NCI-H748 (cell line): Measurements from ENCODE around the gene GALNT15.
A peak's percentile ranks its signal among the peaks of the same experiment; 100 is the strongest.

Experiments
- DNase-seq: peaks from one replicate; lab custom pipeline; 2025; ENCODE audit not compliant: unreplicated experiment; lab: John Stamatoyannopoulos, UW

The GALNT15 gene

DNA sequence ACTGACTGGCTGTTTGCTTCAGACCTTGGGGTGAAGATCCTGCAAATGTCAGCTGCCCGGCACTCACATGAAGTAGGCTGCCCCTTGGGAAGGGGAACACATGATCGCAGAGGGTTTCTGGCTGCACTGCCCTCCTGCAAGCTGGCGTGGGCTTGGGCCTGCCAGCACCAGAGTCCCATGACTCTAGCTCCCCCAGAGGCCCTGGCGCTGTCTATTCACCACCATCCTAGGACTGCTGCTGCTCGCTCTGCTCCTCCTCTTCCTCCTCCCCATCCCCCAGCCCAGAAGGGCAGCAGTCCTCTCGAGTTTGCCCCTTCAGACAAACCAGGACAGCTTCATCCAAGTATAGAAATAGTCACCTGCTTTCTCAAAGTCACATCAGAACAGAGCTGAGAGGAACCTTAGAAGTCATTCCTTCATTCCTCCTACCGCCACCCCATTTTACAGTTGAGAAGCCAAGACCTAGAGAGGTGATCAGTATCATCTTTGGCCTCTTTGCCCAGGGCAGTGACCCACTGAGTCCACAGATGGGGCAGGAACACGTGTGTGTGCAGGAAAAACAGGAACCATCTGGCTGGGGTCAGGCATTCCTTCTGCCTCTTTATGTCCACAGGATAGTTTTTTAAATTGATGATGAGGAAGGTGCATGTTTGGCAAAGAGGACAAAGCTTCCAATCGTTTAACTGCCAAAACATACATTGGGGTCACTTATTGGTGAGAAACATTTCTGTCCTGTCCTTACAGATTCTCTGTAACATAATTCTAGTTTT is 77.0 kb downstream of the GALNT15 start:
- DNase-seq, result no peak

DNA sequence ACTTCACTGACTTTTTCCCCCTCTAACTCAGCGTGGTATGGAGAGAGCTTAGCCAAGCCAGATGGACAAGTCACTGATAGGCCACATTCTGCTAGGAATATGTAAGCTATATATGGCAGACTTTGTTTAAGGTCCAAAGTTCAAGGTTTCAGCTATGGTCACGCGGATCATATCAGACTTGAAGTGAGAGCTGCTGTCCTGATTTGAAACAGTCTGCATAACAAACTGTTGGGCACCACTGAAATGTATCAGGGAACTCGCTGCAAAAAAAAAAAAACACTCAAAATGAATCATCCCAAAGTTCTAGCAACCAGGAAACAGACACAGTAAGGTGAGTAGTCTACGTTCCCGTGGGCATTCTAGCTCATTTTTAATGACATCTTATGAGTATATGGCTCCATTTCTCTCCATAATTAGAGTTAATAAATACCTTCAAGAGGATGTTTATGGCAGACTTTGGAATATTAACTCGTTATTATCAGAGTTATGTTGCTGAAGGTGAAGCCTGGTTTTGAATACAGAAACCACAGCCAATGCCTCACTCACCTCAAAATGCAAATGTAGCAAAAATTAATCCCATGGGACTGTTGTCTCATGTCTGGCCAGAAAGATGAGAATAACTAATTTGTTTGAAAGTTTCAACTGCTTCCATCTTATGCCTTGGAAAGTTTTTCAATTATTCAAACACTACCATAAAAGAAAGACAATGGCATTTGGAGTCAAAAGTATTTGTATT is 77.9 kb downstream of the GALNT15 start:
- DNase-seq, result no peak

DNA sequence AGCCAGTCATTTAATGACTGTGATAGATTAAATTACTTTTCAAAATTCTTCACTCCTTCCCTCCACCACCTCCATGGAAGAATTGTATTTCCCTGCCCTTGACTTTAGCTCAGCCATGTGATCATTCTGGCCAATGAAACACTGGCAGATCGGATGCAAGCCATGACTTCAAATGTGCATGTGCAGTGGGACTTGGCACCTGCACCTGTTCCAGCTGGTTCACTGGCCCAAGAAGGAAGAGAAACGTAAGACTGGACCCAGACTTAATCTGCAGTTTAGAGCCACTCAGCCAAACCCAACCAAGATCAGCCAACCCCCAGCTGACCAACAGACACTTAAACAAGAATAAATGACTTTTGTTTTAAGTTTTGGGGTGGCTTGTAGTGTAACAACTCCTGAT is 78.5 kb downstream of the GALNT15 start:
- DNase-seq, result no peak

DNA sequence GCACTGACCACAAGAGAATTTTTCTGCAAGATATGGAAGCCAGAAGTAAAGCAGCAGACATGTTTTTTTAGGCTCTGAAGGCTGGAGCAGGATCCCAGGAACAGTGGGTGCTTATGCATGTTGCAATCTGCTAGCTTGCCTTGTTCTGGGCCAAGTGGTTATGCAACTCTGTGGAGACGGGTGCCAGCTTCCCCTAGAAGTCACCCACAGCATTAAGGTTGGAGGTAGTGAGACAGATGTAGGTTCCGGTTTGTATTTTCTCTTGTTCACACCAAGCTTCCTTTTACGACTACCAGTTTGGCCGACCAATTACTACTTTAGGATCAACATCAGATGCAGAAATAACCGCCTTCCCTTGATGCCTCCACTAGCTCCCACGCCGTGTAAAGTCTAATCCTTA is 79.1 kb downstream of the GALNT15 start:
- DNase-seq, result no peak

DNA sequence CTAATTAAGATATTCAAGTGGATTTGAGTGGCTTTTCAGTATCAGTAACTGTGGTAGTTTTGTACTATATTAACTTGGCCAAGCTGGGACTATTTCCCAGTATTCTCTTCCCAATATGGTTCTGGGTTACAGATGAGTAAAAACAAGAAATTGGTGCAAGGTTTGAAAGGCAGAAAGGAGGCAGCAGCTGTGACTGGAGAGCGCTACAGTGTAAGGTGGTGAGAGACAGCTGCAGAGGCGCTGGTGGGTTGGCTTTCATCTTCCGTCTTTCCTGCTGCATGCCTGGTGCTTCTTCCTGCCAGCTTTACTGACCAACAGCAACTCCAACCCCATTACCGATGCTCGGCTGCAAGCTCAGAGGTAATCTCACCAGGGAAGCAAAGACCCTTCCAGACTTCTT is 80.4 kb downstream of the GALNT15 start:
- DNase-seq, result peak; percentile 2

GRCh38 chr3:16255326-16255725 is 80.8 kb downstream of the GALNT15 start:
- no peak for DNase-seq

- DNase-seq, result peak; percentile 86
Measured at GRCh38 chr3:16255726-16256125, 81.2 kb downstream of the GALNT15 start.

DNA sequence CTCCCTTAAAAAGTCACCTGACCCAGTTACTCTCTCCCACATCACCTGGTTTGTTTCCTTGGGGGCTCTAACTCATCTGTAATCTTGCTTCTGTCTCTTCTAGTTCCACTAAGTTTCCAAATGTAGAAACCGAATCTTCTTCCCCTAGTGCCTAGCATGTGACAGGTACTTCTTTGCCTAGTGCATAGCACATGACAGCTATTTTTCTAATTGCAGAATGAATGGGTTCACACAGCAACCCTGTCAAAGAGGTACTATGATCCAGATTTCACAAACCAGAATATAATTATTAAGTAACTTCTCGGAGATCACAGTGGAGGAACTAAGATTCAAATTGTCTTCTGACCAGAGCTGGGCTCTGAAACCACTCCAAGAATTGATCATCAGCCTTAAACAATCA is 82.8 kb downstream of the GALNT15 start:
- DNase-seq, result no peak

DNA sequence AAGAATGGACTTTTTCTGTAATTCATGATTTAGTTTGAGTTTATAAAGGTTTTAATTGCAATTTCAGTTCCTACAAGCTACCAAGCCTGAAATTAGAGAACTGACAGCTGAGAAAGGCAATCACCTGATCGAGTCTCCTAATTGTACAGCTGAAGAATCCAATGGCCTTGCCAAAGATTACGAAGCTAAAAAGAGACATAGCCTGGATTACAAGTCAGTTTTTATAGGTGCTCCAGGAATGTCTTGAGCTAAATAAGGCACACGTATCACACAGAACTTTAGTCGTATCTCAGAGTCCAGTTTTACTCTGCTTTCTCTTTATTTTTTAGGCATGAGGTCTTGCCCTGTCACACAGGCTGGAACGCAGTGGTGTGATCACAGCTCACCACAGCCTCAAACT is 83.7 kb downstream of the GALNT15 start:
- DNase-seq, result no peak

DNA sequence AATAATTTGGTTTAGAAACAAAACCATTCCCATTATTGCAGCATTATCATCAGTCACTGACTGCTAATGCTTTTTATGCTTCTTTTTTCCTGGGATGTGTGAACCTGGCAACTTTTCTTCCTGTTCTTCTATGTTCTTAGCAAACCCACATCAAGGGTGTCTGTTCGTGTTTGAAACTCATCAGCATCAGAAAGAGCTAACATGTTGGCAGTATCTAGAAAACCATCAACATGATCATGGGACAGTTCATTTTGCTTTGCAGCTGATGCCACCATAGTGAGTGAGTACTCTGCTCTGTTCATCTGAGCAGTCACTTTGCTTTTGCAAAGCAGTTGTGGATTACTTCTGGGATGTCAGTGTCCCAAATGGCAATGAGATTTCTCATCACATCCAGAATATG is 84.4 kb downstream of the GALNT15 start:
- no peak for DNase-seq

- DNase-seq, result no peak
Measured at GRCh38 chr3:16260046-16260445, 85.6 kb downstream of the GALNT15 start.

DNA sequence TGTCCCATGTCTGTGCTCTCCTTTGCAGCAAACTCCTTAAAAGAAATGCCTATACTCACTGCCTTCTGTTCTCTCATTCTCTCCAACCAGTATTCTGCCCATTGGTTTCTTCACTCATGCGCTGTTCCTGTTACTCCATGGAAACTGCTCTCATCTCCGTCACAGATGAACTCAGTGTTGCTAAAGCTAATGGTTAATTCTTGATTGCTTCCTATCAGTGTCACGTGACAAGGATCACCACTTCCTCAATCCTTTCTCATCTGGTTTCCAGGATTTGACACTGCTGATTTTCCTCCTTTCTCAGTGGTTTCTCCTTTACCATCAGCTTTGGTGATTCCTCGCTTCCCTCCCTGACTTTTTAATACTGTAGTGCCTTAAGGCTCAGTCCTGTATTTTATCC is 87.7 kb downstream of the GALNT15 start:
- DNase-seq, result no peak

DNA sequence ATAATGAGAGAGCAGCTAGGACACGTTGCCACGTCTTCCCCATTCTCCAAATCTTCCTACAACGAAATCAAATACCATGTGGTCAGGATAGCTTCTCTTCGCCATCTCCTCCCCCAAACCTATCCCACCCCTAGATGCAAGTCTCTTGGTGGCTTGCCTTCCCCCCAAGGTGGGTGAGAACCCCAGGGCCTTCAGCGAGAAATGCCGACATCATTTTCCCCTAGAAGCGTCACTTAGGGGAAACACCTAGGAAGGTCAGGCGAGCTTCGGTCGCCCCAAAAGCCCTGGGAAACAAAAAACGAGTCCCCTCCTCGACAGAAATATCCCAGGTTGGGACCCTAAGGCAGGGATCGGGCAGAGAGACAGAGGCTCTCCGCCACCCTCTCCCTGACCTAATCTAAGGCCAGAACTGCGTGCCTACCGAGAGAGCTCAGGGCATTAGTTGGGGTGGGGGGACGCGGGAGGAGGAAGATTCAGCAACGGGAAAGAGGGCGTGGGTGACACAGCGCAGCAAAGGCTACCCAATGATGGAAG is 89.8 kb downstream of the GALNT15 start:
- no peak for DNase-seq

DNA sequence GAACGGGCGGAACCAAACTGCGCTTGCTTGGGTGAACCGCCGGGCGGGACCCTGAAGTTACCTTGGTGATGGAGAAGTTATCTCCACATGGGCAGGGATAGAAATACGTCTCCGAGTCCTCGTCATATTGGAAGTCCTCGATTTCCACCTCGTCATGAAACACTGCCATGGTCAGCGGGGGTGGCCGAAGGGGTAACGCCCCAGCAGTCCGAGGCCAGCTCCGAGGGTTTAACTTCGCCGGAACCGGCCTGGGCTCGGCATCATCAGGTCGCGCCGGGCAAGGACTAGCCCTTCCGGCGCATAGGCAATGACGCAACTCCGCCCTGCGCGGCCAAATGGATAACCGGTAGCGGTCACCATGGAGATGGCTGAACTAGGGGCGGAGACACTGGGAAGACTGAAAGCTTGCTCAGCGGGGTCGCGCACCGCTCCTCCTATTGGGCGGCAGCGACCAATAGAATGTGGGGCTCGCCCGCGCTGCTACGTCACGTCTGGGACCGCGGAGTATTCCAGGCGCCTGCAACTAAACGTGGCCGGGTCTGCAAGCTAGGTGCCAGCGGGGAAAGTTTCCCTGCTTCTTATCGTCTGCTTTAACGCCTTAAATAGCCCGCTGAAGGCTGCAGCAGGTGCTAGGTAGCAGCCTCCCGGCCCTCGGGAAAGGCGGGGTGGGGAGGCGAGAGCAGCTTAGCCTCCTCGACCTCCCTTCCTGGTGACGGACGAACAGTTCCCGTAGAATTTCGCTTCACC is 90.4 kb downstream of the GALNT15 start, which contains the start of the genes DPH3 and OXNAD1:
DPH3 (minus strand) TSS at position 236 of the 747 bp plus-strand sequence; CDS start at position 169, 67 bp downstream.
OXNAD1 (plus strand) TSS at position 505 of the 747 bp plus-strand sequence. CDS start 5,741 bp downstream, outside the sequence.
- DNase-seq, result peak; percentile 98

GRCh38 chr3:16265455-16265786 is 90.9 kb downstream of the GALNT15 start:
- no peak for DNase-seq

GRCh38 chr3:16266714-16267113 is 92.2 kb downstream of the GALNT15 start:
- DNase-seq, result no peak

DNA sequence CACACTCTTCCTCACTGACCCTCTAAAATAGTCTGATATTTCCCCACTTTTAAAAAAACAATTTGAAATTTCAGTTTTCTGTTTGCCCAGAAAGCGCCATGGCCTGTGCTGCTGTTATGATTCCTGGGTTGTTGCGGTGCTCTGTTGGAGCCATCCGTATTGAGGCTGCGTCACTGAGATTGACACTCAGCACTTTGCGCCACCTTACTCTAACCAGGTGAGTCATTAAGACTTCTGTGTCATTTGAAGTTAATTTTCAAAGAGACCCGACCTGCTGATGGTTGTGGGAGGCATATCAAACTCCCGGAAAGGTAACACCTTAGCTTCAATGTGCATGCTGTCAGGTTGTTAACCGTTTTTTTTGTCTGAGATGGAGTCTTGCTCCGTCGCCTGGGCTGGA is 96.4 kb downstream of the GALNT15 start:
- no peak for DNase-seq

- DNase-seq, result no peak
Measured at GRCh38 chr3:16272588-16272987, 98.1 kb downstream of the GALNT15 start.

DNA sequence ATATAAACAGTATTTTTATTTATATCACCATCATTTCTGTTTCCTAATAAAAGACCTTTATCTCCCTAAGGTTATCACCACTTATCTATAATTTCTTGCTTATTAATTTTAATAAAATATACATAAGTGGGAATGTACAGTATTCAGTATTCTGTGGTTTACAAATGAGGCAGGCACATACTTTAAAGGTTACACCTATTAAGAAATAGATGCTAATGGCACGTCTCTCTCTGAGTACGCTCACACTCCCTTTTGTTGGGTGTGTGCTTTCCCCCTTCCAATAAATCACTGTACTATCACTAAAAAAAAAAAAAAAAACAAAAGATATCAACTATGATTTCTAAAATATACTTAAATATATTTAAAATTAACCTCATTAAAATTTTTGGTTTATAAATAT is 99.4 kb downstream of the GALNT15 start:
- DNase-seq, result no peak

DNA sequence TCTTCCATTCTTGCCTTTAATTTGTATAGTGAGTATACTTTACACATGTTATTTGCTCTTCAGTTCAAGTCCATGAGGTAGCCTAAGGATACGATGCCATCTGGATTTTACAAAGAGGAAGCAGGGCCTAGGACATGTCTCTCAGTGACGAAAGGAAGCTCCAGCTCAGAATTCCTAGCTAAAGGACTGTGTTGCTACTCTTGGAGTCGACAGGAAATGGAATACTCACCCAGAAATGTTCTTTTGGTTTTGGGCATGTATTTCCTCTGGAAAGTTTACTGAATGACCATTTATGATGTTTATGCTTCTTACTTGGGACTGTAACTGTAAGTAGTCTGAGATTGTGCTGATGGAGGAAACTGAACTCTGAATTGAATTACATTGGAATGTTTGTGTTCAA is 103.0 kb downstream of the GALNT15 start:
- no peak for DNase-seq

GRCh38 chr3:16279010-16279801 is 104.7 kb downstream of the GALNT15 start:
- no peak for DNase-seq
